Gastroesophageal sphincter (tissue), 4 donors: ENCODE data around the gene PTMS. TPM values are rescaled to one million over a fixed set of nuclear protein-coding genes. Genes with fewer than 3 reads are reported as not detected.

Experiments
- ATAC-seq: fragments of 150-250 bp; one replicate; pipeline ENCODE4 v1.9.1; 2016; ENCODE audit warnings: mild to moderate bottlenecking, moderate library complexity
- H3K27ac ChIP-seq, 4 donors: fragments of 200-600 bp; sonication (generic) in 3 of 4; 1 replicate in 3 of 4; 2 replicates in 1 of 4; pipeline ENCODE4 v1.5.1; 2016 to 2019
- H3K27me3 ChIP-seq: fragments of 200-600 bp; sonication (generic); one replicate; pipeline ENCODE4 v1.5.1; 2019
- H3K36me3 ChIP-seq, 2 donors: fragments of 200-600 bp; sonication (generic); one replicate each; pipeline ENCODE4 v1.5.1; 2019; ENCODE audit warnings: control low read depth in 1 of 2
- H3K4me1 ChIP-seq, 3 donors: fragments of 200-600 bp; sonication (generic); 1 replicate in 2 of 3; 2 replicates in 1 of 3; pipeline ENCODE4 v1.5.1; 2016 to 2019; ENCODE audit warnings: control low read depth in 2 of 3
- H3K4me3 ChIP-seq, 2 donors: fragments of 200-600 bp; sonication (generic); one replicate each; pipeline ENCODE4 v1.5.1; 2019; ENCODE audit warnings: mild to moderate bottlenecking in 1 of 2, moderate library complexity in 1 of 2
- H3K9me3 ChIP-seq, 3 donors: fragments of 200-600 bp; sonication (generic); one replicate each; pipeline ENCODE4 v1.5.1; 2017 to 2019; ENCODE audit warnings: control low read depth in 2 of 3
- EP300 ChIP-seq: sonication (generic); formaldehyde crosslinking; IDR thresholded peaks from one replicate; pipeline ENCODE4 v1.6.1; 2017; ENCODE audit warnings: antibody characterized with exemption, mild to moderate bottlenecking
- POLR2A ChIP-seq, 2 donors: fragments of 450-650 bp; IDR thresholded peaks; one replicate each; pipeline ENCODE4 v1.6.1; 2017; ENCODE audit warnings: antibody characterized with exemption in 2 of 2, mild to moderate bottlenecking in 2 of 2, moderate library complexity in 1 of 2
- POLR2AphosphoS5 ChIP-seq: sonication (generic); formaldehyde crosslinking; IDR thresholded peaks from one replicate; pipeline ENCODE4 v1.6.1; 2017; ENCODE audit warnings: antibody characterized with exemption
- WGBS, 2 donors: methylation state at CpG; one replicate each; pipeline ENCODE4 v1.1.5; 2018; ENCODE audit warnings: low coverage in 1 of 2; 5-methylcytosine and 5-hydroxymethylcytosine counted together
- total RNA-seq, 4 donors: library from RNA; depleted of rRNA; stranded (reverse); fragments of >200 nt; gene quantifications; one replicate each; pipeline ENCODE4 v1.1.0, GENCODE V29; 2016
- TF ChIP-seq, protein P1 (sequence below), 4 experiments: fragments of 200-600 bp in 2 of 4; fragments of 450-650 bp in 2 of 4; sonication (generic) in 1 of 4; IDR thresholded peaks; one replicate each; pipeline ENCODE4 v1.5.1; 2017 to 2019; ENCODE audit warnings: antibody characterized with exemption in 4 of 4, mild to moderate bottlenecking in 2 of 4, moderate library complexity in 2 of 4

Gene PTMS
- total RNA-seq, 4 donors from 2014 or later, result 259 to 516 (median 325) TPM

GRCh38 chr12:6817662-6818157 is 51.5 kb downstream of the PTMS start:
- ATAC-seq, result no peak
- no peaks in the 10 kb centered on the region for H3K36me3 ChIP-seq
- no peaks in the 10 kb centered on the region for H3K9me3 ChIP-seq
- TF ChIP-seq EP300, result no peak
- no peak for TF ChIP-seq POLR2AphosphoS5
- TF ChIP-seq POLR2A (IDR thresholded peaks at IDR 0.05), result no peak
- TF ChIP-seq, protein P1, sequence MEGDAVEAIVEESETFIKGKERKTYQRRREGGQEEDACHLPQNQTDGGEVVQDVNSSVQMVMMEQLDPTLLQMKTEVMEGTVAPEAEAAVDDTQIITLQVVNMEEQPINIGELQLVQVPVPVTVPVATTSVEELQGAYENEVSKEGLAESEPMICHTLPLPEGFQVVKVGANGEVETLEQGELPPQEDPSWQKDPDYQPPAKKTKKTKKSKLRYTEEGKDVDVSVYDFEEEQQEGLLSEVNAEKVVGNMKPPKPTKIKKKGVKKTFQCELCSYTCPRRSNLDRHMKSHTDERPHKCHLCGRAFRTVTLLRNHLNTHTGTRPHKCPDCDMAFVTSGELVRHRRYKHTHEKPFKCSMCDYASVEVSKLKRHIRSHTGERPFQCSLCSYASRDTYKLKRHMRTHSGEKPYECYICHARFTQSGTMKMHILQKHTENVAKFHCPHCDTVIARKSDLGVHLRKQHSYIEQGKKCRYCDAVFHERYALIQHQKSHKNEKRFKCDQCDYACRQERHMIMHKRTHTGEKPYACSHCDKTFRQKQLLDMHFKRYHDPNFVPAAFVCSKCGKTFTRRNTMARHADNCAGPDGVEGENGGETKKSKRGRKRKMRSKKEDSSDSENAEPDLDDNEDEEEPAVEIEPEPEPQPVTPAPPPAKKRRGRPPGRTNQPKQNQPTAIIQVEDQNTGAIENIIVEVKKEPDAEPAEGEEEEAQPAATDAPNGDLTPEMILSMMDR (IDR thresholded peaks at IDR 0.05), result no peak
- no peak overlapping the region for H3K4me3 ChIP-seq
- 75 to 84% methylated on average over 16 to 18 of the region's 20 CpGs for WGBS, 2 donors
- H3K27ac ChIP-seq, result no peak overlapping the region
- H3K27me3 ChIP-seq, result peaks cover 7% of the 10 kb centered on the region
- peaks cover 0 to 20% (median 14%) of the 10 kb centered on the region in 3 donors for H3K4me1 ChIP-seq

DNA sequence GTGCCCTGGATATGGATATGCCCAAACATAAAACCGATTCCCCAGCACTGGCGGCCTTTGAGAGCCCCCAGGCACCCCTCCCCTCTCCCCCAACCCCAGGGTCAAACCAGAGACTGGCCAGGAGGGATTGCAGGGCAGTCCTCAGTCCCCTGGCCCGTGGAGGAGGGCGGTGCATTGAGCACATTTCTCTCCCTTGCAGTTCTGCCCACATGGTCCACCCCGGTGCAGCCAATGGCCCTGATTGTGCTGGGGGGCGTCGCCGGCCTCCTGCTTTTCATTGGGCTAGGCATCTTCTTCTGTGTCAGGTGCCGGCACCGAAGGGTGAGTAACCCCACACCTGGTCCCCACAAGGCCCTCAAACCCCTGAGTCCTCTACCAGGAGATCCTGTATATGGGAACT is 52.1 kb downstream of the PTMS start:
- Histone ChIP-seq H3K27me3 (peaks cover 12% of the 10 kb centered on the region), H3K27ac (no peak overlapping the region), H3K4me3 (no peak overlapping the region), H3K9me3 (no peaks in the 10 kb centered on the region), H3K36me3 (no peaks in the 10 kb centered on the region), H3K4me1 (peaks cover 0 to 26% (median 14%) of the 10 kb centered on the region in 3 donors)
- no peak for ATAC-seq
- WGBS, 2 donors, result 40 to 75% methylated on average over 2 to 3 of the region's 10 CpGs
- TF ChIP-seq, protein P1 (IDR thresholded peaks at IDR 0.05), result no peak
- no peak for TF ChIP-seq POLR2A (IDR thresholded peaks at IDR 0.05)
- no peak for TF ChIP-seq POLR2AphosphoS5
- TF ChIP-seq EP300, result no peak

DNA sequence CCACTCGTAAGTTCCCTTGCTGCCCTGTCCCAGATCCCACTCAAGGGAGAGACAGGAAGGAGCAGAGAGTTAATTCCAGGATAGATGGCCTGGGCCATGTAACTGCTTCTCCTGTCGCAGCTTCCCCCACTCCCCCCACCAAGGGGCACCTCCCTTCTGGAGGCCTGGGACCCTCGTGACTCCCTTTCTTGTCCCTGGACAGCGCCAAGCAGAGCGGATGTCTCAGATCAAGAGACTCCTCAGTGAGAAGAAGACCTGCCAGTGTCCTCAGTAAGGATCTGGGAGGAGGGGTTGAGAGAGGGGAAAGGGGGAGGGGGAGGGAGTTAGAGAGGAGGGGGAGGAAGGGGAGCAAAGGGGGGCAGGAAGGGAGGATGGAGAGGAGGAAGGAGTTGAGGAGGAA is 52.5 kb downstream of the PTMS start:
- no peaks in the 10 kb centered on the region for H3K9me3 ChIP-seq
- no peaks in the 10 kb centered on the region for H3K36me3 ChIP-seq
- H3K27ac ChIP-seq, result no peak overlapping the region
- WGBS, 2 donors, result 80% methylated on average over 2 of the region's 5 CpGs; no CpG with 5 or more reads in 1 of the 2 donors
- H3K4me3 ChIP-seq, result no peak overlapping the region
- TF ChIP-seq EP300, result no peak
- TF ChIP-seq POLR2A (IDR thresholded peaks at IDR 0.05), result no peak
- no peak for TF ChIP-seq POLR2AphosphoS5
- TF ChIP-seq, protein P1 (IDR thresholded peaks at IDR 0.05), result no peak
- no peak for ATAC-seq
- H3K4me1 ChIP-seq, result peaks cover 0 to 30% (median 14%) of the 10 kb centered on the region in 3 donors
- H3K27me3 ChIP-seq, result peaks cover 16% of the 10 kb centered on the region

GRCh38 chr12:6819106-6820030 is 53.2 kb downstream of the PTMS start:
- Histone ChIP-seq H3K4me1 (peaks cover 0 to 30% (median 14%) of the 10 kb centered on the region in 3 donors), H3K4me3 (no peak overlapping the region), H3K27me3 (peaks cover 24% of the 10 kb centered on the region), H3K9me3 (no peaks in the 10 kb centered on the region), H3K36me3 (no peaks in the 10 kb centered on the region), H3K27ac (no peak overlapping the region)
- TF ChIP-seq POLR2A (IDR thresholded peaks at IDR 0.05) (no peak), EP300 (no peak), POLR2AphosphoS5 (no peak)
- TF ChIP-seq, protein P1 (IDR thresholded peaks at IDR 0.05), result no peak
- 85 to 89% methylated on average over 3 to 12 of the region's 13 CpGs for WGBS, 2 donors
- no peak for ATAC-seq
